22Rv1 (cell line): ENCODE data around the gene ARAP1.

Source experiments
- H3K27ac ChIP-seq: fragments of 450-650 bp; 2 replicates; pipeline ENCODE4 v1.5.1; 2017
- ZFX ChIP-seq: fragments of 450-650 bp; IDR thresholded peaks from 2 replicates; pipeline ENCODE4 v1.6.1; 2017; ENCODE audit warnings: antibody characterized with exemption, borderline replicate concordance
- TF ChIP-seq, protein P1 (sequence below): fragments of 450-650 bp; IDR thresholded peaks from 2 replicates; pipeline ENCODE4 v1.5.1; 2017; ENCODE audit warnings: mild to moderate bottlenecking

Gene ARAP1

DNA sequence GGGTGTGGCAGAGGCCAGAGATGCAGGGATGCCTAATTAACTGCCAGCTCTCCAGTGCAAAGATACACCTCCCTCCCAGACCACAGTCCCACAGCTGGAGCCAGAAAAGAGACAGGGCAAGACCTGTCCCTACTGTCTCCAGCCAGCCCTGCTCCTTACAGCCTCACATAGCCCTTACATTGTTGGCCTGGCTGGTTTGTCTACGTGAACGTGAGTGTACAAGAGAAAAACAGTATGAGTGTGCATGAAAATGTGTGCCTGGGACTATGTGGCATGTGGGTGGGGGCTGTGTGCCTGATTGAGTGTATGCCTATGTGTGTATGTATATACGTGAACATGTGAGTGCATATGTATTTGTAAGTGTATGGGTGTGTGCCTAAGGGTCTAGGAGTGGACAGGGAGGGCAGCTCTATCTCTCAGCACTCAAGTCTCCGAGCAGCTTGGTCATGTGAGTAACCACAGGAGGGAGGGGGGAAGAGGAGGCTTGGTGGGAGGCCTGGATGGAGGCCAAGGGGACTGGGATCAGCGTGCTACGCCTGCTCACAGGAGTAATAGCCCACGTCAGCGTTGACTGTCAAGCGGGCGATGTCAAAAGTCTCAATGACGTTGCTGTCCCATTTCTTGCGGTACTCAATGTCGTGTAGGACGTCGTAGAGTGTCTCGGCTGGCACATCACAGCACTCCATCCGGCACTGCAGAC, 6.6 kb upstream of the ARAP1 start:
- no peak overlapping the region for H3K27ac ChIP-seq
- TF ChIP-seq ZFX = no peak
- TF ChIP-seq, protein P1, sequence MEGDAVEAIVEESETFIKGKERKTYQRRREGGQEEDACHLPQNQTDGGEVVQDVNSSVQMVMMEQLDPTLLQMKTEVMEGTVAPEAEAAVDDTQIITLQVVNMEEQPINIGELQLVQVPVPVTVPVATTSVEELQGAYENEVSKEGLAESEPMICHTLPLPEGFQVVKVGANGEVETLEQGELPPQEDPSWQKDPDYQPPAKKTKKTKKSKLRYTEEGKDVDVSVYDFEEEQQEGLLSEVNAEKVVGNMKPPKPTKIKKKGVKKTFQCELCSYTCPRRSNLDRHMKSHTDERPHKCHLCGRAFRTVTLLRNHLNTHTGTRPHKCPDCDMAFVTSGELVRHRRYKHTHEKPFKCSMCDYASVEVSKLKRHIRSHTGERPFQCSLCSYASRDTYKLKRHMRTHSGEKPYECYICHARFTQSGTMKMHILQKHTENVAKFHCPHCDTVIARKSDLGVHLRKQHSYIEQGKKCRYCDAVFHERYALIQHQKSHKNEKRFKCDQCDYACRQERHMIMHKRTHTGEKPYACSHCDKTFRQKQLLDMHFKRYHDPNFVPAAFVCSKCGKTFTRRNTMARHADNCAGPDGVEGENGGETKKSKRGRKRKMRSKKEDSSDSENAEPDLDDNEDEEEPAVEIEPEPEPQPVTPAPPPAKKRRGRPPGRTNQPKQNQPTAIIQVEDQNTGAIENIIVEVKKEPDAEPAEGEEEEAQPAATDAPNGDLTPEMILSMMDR = no peak

DNA sequence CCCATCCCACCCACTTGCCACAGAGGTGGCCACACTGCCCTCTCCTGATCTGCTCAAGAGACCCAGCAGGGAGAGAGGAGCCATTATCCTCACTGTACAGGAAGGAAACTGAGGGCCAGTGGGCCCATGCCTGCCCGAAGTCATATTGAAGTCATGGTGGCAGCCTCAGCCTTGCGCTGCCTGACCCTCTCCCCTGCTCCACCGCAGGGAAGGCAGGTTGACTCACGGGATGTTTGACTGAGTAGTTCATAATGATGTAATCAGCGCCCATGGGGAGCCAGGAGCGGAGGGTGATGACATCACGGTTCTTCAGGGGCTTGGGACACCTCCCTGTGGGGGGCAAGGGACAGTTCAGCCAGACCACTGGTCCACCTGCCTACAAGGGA, 6.1 kb upstream of the ARAP1 start:
- TF ChIP-seq, protein P1 = no peak
- no peak for TF ChIP-seq ZFX

DNA sequence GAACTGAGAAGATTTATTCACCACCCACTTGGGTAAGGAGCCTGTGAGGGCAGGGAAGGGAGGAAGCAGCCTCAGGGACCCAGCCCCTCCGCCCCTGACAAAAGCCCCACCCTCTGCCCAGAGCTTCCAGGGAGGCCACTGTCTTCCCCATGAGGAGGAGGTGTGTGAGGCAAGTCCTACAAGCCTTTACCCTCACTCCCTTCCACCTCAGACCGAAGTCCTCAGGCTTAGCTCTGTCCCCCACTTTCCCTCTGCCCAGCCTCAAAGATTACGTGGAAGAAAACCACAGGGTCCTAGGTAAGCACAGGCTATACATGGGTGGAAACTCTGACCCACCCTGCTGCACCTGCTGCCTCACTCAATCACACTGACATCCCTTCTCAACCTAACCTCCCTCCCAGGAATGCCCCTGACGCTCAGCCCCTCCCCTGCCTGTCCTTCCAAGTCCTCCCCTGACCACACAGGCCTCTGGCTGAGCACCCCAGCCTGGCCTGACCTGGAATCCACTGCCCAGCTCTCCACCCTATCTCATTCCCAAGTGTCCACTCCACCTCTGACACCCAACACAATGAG, 3.6 kb upstream of the ARAP1 start:
- no peak for TF ChIP-seq ZFX
- TF ChIP-seq, protein P1 = no peak
- peak overlapping the region; percentile 31 for H3K27ac ChIP-seq

More for the DNA sequence above, 6.1 kb upstream of the ARAP1 start:
- no peak overlapping the region for H3K27ac ChIP-seq

DNA sequence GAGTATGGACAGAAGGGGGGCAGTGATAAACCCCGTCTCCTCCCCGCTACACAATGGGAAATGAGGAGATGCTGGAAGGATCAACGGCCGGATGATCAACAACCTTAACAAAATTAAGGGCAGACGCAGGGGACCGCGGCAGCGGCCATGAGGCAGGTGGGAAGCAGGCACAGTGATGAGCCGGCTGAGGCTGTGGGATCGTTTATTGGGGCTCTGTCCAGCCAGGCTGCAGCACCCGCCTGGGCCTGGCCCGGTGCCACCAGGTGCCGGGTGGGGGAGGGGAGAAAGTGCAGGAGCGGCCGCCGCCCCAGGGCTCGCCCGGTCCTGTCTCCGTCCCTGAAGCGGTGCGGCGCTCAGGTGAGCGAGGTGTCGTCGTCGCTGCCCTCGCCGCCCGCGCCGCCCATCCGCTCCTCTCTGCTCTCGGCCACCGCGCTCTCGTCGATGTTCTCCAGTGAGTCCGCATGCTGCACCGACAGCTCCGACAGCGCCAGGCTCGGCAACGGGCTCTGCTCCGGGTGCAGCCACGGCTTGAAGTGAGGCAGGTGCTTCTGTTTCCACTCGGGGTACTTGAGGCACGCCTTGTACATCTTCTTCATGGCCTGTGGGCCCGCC, 2.4 kb upstream of the ARAP1 start:
- no peak for TF ChIP-seq ZFX
- H3K27ac ChIP-seq = peak overlapping the region; percentile 68; the same call in 1 of the 2 replicates

DNA sequence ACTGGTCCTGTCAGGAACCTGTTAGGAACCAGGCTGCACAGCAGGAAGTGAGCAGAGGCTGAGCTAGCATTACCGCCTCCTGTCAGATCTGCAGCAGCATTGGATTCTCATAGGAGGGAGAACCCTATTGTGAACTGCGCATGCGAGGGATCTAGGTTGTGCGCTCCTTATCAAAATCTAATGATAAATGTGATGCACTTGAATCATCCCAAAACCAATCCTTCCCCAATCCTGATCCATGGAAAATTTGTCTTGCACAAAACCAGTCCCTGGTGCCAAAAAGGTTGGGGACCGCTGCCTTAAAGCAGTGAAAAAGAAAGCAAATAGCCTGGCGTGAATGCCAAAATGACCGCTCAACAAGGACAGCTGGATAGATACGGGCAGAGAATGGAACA, 1.9 kb upstream of the ARAP1 start:
- TF ChIP-seq ZFX = no peak
- TF ChIP-seq, protein P1 = no peak
- H3K27ac ChIP-seq = peak overlapping the region; percentile 68

DNA sequence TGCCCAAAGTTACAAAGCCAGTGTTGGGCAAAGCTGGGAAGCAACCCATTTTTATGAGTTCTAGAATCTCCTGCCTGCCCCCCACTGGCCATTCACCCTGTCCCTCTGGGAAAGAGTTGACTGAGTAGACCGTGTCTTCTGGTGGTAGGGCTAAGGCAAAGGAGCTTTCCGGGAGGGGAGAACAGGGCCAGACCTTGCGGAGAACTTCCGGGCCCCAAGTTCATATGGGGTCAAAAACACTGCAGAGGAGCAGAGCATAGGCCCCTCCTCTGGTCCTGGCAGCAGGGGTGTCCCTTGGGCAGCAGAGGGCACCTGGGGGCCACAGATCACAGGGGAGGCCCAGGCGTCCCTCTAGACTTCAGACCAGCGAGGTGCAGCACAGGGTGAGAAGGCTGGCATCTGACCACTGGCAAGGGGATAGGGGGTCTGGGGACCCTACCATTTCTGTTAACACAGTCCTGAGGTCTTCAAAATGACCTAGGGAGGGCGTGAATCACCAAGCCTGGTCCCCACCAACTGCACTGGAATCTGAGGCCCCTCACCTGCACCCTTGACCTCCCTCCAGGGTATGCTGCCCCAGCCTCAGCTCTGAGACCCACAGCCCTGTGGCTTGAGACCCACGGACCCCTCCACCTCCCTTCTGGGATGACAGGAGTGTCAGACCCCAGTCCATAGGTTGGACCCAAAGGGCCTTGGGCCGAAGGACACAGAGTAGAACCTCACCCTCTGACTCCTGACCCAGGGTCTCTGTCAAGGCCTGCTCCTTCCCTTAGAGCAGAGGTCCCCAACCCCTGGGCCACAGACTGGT, 1.3 kb upstream of the ARAP1 start:
- H3K27ac ChIP-seq = peak overlapping the region; percentile 68
- TF ChIP-seq, protein P1 = no peak
- TF ChIP-seq ZFX = no peak

DNA sequence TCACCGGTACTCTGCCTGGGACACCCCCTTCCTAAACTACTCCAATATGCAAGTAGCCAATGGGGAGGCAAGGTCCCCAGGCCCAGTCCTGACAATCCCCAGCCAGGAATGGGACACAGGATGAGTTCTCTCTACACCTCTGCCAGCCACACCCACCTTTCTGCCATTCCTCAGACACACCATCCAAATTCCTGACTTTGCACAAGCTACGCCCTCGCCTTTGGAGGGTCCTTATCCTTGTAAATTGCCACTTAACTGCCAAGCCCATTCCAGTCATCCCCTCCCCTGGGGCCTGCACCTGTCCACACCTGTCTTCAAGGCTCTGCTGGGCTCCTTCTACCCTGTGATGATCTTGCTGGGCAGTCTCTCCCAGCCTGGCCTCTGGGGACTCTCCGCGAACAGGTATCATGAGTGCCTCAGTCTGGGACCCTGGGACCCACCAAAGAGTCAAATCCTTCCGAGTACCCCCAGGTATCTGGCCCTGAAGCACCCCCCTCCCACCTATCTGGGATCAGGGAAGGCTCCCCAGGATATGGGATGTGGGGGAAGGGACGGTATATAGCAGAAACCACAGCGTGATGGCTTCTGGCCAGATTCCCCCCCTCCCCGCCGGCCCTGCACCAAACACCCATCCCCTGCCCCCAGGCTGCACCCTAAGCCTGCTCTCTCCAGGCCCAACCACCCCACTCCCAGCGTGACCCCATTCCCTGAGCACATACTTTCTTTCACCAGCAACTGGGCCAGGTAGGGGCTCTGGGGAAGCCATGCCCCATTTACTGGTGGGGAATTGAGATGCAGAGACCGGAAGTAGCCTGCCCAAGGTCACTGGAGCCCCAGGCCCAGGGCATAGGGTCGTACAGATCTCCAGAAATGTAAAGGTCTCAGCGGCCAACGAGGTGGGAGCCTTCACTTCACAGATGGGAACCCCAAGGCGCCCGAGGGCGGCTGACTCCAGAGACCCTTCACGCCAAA, 806 bp downstream of the ARAP1 start:
- peak overlapping the region; percentile 68 for H3K27ac ChIP-seq
- no peak for TF ChIP-seq ZFX
- TF ChIP-seq, protein P1 = no peak
